GM19193 (cell line): ENCODE data around the gene IFNA5.

Experiments used
- POLR2A ChIP-seq: IDR thresholded peaks from 4 replicates; pipeline ENCODE4 v1.6.1; 2011; ENCODE audit not compliant: insufficient read depth, insufficient read length; ENCODE audit errors: extremely low read depth

Gene IFNA5

DNA sequence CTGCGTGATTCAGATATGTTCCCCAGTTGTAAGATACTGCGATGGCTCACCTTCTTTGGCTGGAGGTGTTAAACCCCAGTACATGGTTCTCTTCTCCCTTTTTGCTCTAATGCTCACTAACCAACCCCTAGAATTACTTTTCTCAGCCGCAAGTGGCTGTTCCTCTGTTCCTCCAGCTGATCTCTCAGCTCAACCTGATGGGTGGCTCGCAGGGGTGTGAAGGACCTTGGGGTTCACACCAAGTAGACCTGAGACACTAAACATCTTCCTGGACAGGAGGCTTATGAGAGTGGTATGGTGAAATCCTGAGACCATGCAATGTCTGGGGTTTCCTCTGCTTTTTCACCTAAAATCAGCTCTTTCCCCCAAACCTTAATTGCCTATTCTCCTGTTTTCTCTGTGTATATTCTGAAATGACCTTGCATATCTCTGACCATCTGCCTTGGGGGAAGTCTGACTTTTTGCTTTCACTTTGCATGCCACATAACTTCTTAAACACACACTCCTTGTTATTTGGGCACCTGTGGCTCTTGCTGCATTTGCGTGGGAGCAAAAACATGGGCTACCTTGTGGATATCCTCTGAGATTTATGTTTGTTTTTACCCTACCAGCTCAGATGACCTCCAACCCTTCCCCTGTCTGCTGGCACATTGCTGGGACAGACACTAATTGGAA lies 49.4 kb downstream of the IFNA5 start:
- no peak for TF ChIP-seq POLR2A
